ENCODE data around the gene C12orf57.

DNA sequence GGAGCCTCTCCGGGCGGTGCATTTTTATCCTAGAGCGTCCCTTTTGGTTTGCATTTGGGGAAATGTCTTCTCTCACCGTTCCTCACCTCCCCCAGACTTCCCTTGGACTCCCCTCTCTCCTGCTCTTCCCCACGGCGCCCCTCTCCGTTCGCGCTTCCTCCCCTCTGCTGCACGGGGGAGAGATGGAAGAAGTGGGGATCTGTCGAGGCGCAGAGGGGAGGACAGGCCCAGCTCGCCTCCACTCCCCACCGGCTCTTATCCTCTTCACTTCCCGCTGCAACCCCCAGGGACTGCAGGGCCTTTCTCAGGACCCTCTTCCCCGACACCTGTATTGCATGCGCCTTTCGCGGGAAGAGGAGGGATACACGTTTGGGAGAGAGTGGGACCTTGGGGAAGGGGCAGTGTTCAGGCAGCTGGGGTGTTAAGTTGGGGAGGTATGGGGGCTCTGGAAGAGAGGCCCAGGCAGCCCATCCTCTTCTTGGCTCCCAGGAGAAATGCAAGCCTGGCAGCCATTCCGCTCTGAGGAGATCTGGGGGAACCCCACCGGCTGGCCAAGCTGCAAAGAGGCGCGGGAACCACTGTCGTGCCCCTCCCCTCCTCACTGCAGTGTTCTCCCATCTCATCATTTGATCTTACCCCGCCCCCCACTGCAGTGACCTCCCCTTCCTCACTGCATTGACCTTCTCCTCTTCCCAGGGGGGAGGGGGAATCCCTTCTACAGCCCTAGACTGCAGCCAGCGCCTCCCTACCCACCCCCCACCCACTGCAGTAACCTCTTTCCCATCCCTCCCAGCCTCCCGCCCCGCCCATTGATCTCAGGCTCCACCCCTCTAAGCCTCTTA is 28.7 kb upstream of the C12orf57 start:
- no peak for TF ChIP-seq POLR2A (IDR thresholded peaks at IDR 0.05)
- TF ChIP-seq, protein P1, sequence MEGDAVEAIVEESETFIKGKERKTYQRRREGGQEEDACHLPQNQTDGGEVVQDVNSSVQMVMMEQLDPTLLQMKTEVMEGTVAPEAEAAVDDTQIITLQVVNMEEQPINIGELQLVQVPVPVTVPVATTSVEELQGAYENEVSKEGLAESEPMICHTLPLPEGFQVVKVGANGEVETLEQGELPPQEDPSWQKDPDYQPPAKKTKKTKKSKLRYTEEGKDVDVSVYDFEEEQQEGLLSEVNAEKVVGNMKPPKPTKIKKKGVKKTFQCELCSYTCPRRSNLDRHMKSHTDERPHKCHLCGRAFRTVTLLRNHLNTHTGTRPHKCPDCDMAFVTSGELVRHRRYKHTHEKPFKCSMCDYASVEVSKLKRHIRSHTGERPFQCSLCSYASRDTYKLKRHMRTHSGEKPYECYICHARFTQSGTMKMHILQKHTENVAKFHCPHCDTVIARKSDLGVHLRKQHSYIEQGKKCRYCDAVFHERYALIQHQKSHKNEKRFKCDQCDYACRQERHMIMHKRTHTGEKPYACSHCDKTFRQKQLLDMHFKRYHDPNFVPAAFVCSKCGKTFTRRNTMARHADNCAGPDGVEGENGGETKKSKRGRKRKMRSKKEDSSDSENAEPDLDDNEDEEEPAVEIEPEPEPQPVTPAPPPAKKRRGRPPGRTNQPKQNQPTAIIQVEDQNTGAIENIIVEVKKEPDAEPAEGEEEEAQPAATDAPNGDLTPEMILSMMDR (IDR thresholded peaks at IDR 0.05 in 4 of 5, conservative IDR thresholded peaks at IDR 0.05 in 1 of 5), result no peak

Measured in gastrocnemius medialis (tissue), 4 donors.